Subcutaneous abdominal adipose tissue (tissue), 5 donors: ENCODE measurements around the gene FGFR2.

ENCODE experiments used
- H3K27ac ChIP-seq: one replicate; pipeline ENCODE4 v1.7.0; 2013; ENCODE audit warnings: low read depth, mild to moderate bottlenecking, inconsistent platforms, low read length, moderate library complexity
- H3K27me3 ChIP-seq, 5 donors: one replicate each; pipeline ENCODE4 v1.7.0; 2013; ENCODE audit warnings: low read length in 5 of 5, inconsistent platforms in 1 of 5; ENCODE audit not compliant: control insufficient read depth in 5 of 5, insufficient read depth in 4 of 5
- H3K36me3 ChIP-seq, 5 donors: one replicate each; pipeline ENCODE4 v1.7.0; 2013; ENCODE audit warnings: low read length in 5 of 5; ENCODE audit not compliant: control insufficient read depth in 5 of 5, insufficient read depth in 5 of 5
- H3K4me1 ChIP-seq, 5 donors: one replicate each; pipeline ENCODE4 v1.7.0; 2013; ENCODE audit warnings: low read length in 5 of 5, mild to moderate bottlenecking in 3 of 5, moderate library complexity in 1 of 5; ENCODE audit not compliant: control insufficient read depth in 5 of 5, insufficient read depth in 5 of 5
- H3K4me3 ChIP-seq, 5 donors: one replicate each; pipeline ENCODE4 v1.7.0; 2013; ENCODE audit warnings: low read length in 5 of 5, low read depth in 1 of 5
- H3K9ac ChIP-seq, 5 donors: one replicate each; pipeline ENCODE4 v1.7.0; 2013; ENCODE audit warnings: low read length in 5 of 5, mild to moderate bottlenecking in 4 of 5, moderate library complexity in 3 of 5
- H3K9me3 ChIP-seq, 5 donors: one replicate each; pipeline ENCODE4 v1.7.0; 2013; ENCODE audit warnings: low read length in 5 of 5; ENCODE audit not compliant: control insufficient read depth in 5 of 5
- donor health status: healthy.
- donor health status: healthy.
- donor health status: healthy.
- donor health status: healthy.
- donor health status: healthy.

FGFR2 gene

DNA sequence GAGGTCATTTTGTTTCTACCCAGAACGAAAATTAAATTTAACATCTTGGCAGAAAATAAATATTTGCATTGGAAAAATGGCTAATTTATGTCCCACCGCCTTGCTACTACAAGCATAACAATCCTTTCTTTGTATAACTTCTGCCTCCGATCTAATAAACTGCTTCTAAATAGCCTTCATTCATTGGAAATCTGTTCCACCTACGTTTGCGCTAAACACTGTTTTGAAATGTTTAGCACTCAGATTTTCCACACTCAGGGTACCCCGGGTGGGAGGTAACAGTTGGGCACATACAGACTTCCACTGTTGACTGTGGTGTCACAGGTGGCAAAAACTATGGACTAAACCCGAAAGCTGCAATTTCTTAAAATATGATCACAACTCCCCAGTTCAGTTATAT lies 96.4 kb downstream of the FGFR2 start:
- Histone ChIP-seq H3K4me3 (no peak overlapping the region), H3K4me1 (no peaks in the 10 kb centered on the region), H3K36me3 (peaks cover 0 to 12% (median 2%) of the 10 kb centered on the region in 5 donors), H3K9me3 (no peaks in the 10 kb centered on the region), H3K27me3 (no peaks in the 10 kb centered on the region), H3K27ac (no peak overlapping the region), H3K9ac (no peak overlapping the region)

DNA sequence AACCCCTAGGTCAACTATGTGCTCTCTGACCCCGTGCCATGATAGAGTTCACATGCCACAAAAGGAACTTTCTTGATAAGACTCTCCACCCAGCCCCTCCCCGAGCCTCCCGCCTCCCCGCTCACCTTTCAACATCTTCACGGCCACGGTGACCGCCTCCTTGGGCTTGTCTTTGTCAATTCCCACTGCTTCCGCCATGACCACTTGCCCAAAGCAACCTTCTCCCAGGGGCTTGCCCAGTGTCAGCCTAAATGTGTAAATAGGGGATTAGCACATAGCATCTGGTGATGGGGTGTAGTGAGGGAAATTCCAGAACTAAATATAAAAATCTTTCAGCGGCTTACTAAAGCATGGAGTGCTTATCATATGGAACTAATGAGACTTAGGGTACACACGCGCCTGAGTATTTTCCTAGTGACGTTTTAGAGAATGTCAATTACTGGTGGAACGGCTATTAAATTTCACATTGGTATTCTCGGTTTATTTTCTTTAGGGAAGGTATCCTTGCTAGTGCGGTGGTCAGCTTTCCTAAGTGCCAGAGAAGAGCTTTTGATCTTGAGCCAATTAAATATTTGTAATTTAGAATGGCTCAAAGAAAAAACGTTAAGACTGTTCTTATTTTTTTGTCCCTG lies 97.4 kb downstream of the FGFR2 start:
- Histone ChIP-seq H3K4me3 (no peak overlapping the region), H3K36me3 (peaks cover 0 to 17% (median 2%) of the 10 kb centered on the region in 5 donors), H3K9me3 (no peaks in the 10 kb centered on the region), H3K27me3 (no peaks in the 10 kb centered on the region), H3K27ac (no peak overlapping the region), H3K9ac (no peak overlapping the region), H3K4me1 (no peaks in the 10 kb centered on the region)

DNA sequence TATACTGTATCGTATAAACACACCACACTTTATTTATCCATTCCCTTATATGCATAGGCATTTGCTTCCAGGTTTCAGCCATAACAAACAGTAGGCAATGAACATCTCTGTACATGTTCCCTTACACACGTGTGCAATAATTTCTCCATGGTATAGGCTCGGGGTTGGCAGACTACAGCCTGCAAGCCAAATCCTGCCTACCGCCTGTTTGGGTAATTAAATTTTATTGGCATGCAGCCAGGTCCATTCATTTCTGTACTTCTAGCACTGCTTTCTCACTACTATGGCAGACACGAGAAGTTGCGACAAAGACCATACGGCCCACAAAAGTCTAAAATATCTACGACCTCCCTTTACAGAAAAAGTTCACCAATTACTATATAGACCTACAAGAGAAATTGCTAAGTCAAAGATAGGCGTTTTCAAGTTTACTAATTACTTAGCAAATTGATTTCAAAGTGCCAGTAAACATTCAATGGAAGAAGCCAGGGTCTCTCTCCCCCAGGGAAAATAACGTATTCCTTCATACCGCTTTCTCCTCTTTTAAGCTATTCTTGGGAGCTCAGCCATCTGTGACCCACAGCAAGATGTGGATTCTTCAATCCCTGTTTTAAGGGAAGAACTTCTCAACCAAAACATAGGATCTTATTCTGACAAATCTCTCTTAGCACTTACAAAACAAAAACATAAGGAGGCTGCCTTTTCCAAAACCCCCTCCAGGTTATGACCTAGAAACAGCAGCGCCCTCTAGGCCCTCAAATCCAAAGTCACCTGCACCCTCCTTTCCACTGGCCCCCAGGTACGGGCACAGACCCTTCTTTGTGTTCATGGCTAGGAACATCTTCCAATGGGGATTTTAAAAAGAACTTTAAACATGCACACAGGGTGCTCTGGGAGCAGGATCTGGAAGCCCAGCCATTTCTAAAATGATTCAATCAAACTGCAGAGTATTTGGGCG lies 100.5 kb downstream of the FGFR2 start:
- no peak overlapping the region for H3K27ac ChIP-seq
- no peak overlapping the region for H3K9ac ChIP-seq
- H3K4me3 ChIP-seq, result no peak overlapping the region
- no peaks in the 10 kb centered on the region for H3K9me3 ChIP-seq
- H3K4me1 ChIP-seq, result no peaks in the 10 kb centered on the region
- peaks cover 0 to 21% (median 2%) of the 10 kb centered on the region in 5 donors for H3K36me3 ChIP-seq
- H3K27me3 ChIP-seq, result no peaks in the 10 kb centered on the region

DNA sequence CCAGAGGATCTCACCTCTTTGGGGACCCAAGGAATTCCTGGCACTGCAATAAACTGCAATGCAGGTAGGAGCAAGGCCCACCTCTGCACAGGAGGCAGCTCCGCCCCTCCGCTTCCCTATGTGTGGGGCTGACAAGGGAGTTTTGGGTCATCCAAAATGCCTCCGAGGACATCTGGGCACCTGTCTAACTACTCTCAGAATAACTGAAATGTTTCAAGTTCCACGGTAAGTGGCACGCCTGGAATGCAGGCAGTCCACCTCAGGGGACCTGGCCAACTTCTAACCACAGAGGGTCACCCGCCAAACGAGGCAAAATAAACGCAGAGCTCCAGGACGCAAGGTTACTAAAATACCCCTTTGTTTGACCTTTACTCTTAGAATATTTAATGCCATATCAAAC lies 102.5 kb downstream of the FGFR2 start:
- peaks cover 0 to 11% (median 4%) of the 10 kb centered on the region in 5 donors for H3K4me1 ChIP-seq

DNA sequence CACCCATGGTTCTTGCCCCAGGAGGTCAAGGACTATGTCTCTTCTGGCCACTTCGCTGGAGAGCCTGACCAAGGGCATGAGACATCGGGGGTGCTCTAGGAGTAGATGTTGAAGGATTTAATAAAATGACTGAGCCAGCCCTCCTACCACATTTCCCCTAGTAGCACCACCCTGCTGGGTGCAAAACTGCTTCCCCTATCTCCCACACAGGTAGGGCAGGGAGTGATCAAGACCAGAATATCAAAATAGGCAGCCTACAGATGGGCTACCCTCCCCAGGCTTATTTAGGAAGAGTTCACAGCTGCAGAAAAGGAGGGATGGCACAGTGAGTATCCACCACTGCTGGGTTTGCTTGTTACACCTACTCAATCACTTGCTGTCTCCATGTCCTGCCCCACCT lies 103.9 kb downstream of the FGFR2 start:
- H3K36me3 ChIP-seq, result peaks cover 0 to 14% (median 0%) of the 10 kb centered on the region in 5 donors
- no peak overlapping the region for H3K27ac ChIP-seq
- H3K9me3 ChIP-seq, result no peaks in the 10 kb centered on the region
- H3K27me3 ChIP-seq, result no peaks in the 10 kb centered on the region
- peaks cover 0 to 15% (median 4%) of the 10 kb centered on the region in 5 donors for H3K4me1 ChIP-seq
- no peak overlapping the region for H3K9ac ChIP-seq
- no peak overlapping the region for H3K4me3 ChIP-seq

More for the DNA sequence above, 102.5 kb downstream of the FGFR2 start:
- H3K9me3 ChIP-seq, result no peaks in the 10 kb centered on the region
- H3K36me3 ChIP-seq, result peaks cover 0 to 17% (median 0%) of the 10 kb centered on the region in 5 donors
- H3K27ac ChIP-seq, result no peak overlapping the region
- no peak overlapping the region for H3K4me3 ChIP-seq
- H3K27me3 ChIP-seq, result no peaks in the 10 kb centered on the region
- no peak overlapping the region for H3K9ac ChIP-seq

DNA sequence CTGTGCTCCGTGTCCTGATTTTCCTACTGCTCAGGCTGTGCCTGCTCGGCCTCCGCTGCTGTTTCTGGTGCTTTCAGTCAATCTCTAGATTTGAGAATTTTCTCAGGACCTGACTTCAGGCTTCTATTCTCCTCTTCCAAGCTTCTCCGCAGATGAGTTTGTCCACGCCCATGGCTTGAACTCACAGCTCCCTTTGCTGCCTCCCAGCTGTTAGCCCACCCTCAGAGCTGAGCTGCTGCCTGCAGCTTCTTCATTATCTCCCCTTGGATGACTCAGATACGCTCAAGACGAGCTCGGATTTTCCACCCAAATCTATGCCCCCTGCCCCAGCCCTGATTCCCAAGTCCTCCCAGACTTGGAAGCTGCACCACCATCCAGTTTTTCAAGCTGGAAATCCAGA lies 104.7 kb downstream of the FGFR2 start:
- Histone ChIP-seq H3K27ac (no peak overlapping the region), H3K9ac (no peak overlapping the region)

DNA sequence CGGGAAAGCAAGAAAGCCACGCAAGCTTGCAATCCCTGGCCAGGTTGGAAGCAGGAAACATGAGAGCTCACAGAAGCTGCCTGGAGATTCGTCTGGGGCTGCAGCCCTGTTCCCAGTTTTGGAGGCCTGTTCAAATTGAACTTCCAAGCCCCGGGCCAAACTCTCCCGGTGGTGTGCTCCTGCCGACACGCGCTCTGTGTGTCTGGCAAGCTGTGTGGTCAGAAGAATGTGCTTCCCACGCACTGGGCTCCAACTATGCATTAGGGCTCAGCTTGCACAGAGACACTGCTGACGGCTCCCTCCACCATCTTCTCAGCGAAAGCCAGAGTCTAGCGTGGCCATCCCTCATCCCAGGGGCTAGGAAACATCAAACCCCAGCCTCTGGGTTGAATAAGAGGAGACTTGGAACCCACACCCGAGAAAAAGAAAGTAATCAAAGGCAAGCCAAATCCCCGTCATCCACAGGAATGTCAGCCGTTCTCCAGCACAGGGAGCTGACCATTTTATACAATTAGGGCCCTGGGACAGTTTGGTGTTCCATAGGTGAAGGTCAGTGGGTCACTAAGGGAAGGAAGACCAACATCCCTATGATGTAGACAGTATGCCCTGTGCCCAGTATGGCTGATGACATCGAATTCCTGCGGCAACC lies 107.2 kb downstream of the FGFR2 start:
- H3K36me3 ChIP-seq, result peaks cover 0 to 10% (median 0%) of the 10 kb centered on the region in 5 donors
- no peaks in the 10 kb centered on the region for H3K9me3 ChIP-seq
- no peaks in the 10 kb centered on the region for H3K27me3 ChIP-seq
- no peak overlapping the region for H3K27ac ChIP-seq
- peak overlapping the region in 4 of 5 donors; percentile 29 to 69 (median 42) for H3K4me3 ChIP-seq
- H3K4me1 ChIP-seq, result peaks cover 0 to 15% (median 4%) of the 10 kb centered on the region in 5 donors
- H3K9ac ChIP-seq, result peak overlapping the region in 1 of 5 donors; percentile 48

More for the DNA sequence above, 104.7 kb downstream of the FGFR2 start:
- Histone ChIP-seq H3K9me3 (no peaks in the 10 kb centered on the region), H3K36me3 (peaks cover 0 to 14% (median 0%) of the 10 kb centered on the region in 5 donors), H3K4me1 (peaks cover 0 to 15% (median 4%) of the 10 kb centered on the region in 5 donors), H3K4me3 (no peak overlapping the region), H3K27me3 (no peaks in the 10 kb centered on the region)

DNA sequence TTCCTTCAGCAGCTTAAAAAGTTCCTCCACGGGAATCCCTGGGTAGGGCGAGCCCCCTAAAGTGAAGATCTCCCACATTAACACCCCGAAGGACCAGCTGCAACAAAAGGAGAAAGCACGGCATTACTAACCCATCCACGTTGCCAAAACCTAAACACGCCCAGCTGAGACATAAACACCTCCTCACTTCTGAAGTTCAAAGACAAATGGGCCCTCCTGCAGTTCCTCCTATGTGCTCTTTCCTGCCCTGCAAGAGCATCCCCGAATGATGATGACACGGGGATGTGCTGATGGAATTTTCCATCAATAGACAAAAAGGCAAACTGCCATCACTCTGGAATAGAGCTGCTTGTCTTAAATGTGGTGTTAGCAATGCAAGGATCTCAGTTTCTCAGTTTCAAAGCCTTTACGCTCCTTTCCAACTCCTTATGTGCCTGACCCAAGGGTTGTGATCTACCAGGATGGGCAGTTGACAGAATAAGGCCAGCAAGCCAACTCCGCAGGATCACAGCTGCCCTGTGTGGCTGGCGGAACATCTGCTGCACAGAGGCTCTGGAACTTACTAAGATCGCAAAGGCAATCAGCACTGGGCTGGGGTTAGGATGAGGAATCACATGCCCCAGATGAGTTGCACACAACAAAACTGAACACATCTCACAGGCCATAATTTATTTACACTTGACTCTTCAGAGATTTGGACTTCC lies 112.7 kb downstream of the FGFR2 start:
- H3K27ac ChIP-seq, result no peak overlapping the region
- no peak overlapping the region for H3K9ac ChIP-seq
- H3K36me3 ChIP-seq, result peaks cover 0 to 17% (median 0%) of the 10 kb centered on the region in 5 donors
- H3K4me3 ChIP-seq, result no peak overlapping the region
- H3K4me1 ChIP-seq, result peaks cover 0 to 2% (median 0%) of the 10 kb centered on the region in 5 donors
- H3K9me3 ChIP-seq, result no peaks in the 10 kb centered on the region
- no peaks in the 10 kb centered on the region for H3K27me3 ChIP-seq

DNA sequence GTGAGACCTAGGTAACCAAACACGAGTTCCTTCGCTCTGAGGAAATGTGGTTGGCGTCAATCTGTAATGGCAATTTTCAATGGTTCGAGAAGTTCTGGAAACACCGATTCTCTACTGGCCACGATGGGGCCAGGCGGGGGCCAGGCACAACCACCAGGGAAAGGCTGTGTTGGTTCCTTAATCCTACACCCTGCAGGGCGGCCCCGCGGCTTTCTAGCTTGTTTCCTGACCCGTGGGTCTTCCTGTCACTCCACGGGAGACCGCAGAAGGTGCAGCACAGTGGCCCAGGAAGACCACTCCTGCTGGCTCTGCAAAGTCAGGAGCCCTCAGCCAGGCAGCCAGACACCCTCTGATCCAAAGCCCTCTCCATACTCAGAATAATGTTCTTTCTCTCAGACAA lies 113.4 kb downstream of the FGFR2 start:
- no peak overlapping the region for H3K9ac ChIP-seq
- no peaks in the 10 kb centered on the region for H3K27me3 ChIP-seq
- H3K4me3 ChIP-seq, result no peak overlapping the region
- no peaks in the 10 kb centered on the region for H3K4me1 ChIP-seq
- H3K9me3 ChIP-seq, result no peaks in the 10 kb centered on the region
- H3K27ac ChIP-seq, result no peak overlapping the region
- peaks cover 0 to 17% (median 0%) of the 10 kb centered on the region in 5 donors for H3K36me3 ChIP-seq
